HepG2 (cell line): ENCODE results near the gene KCNQ5. TPM values are rescaled to one million over a fixed set of nuclear protein-coding genes. Genes with fewer than 3 reads are reported as not detected.

Experiments used
- ATAC-seq: fragments of 200-7000 bp; cut with Tn5 transposase; 3 replicates; pipeline ENCODE4 v1.9.1; 2020; ENCODE audit warnings: mild to moderate bottlenecking, moderate library complexity
- BruUV-seq: library from RNA; stranded (reverse); fragments of 400-500 nt; replicated peaks from 2 replicates; lab custom pipeline; 2021; lab: Mats Ljungman, UMichigan
- CTCF ChIA-PET: fragments of 300-600 bp; formaldehyde crosslinking; extraction: SDS; loops from one replicate; lab custom pipeline; 2021; ENCODE audit warnings: low total read pairs, inconsistent platforms, low intra/inter-chr PET ratio; lab: Yijun Ruan, JAX
- POLR2A ChIA-PET: fragments of 350-600 bp; sonication (Branson Sonifier 250); formaldehyde crosslinking; loops from one replicate; lab custom pipeline; 2020; ENCODE audit warnings: antibody characterized with exemption, inconsistent platforms; lab: Yijun Ruan, JAX
- DNase-seq: peaks from one replicate; pipeline ENCODE4 v3.0.0-alpha.2; 2015; ENCODE audit warnings: low spot score
- FAIRE-seq: peaks from 3 replicates; lab custom pipeline; 2011; peaks lifted over from hg19 to GRCh38; lab: Jason Lieb, UNC
- H2AFZ ChIP-seq: one replicate; pipeline ENCODE4 v1.6.1; 2011; ENCODE audit warnings: low read length, inconsistent platforms
- H3K27ac ChIP-seq: fragments of 300-600 bp; 3 replicates; pipeline ENCODE4 v1.8.0; 2011; ENCODE audit warnings: mixed run types, mild to moderate bottlenecking, mixed read lengths, low read length, inconsistent platforms; ENCODE audit not compliant: insufficient read depth; ENCODE audit errors: extremely low read length
- H3K27me3 ChIP-seq, 2 experiments: fragments of 200-600 bp in 1 of 2; 2 replicates in 1 of 2; 3 replicates in 1 of 2; pipeline versions ENCODE4 v1.6.0 to v1.8.0; 2011; ENCODE audit warnings: low read length in 2 of 2, mild to moderate bottlenecking in 2 of 2, moderate library complexity in 2 of 2, inconsistent platforms in 1 of 2; ENCODE audit not compliant: insufficient read depth in 2 of 2, control insufficient read depth in 1 of 2
- H3K36me3 ChIP-seq, 2 experiments: fragments of 200-600 bp in 1 of 2; replicated peaks in 1 of 2; 2 replicates in 1 of 2; 3 replicates in 1 of 2; pipeline versions ENCODE4 v1.5.1 to v1.8.0; 2011; ENCODE audit warnings: low read length in 2 of 2, inconsistent platforms in 1 of 2; ENCODE audit not compliant: insufficient read depth in 2 of 2, control insufficient read depth in 1 of 2
- H3K4me1 ChIP-seq: 2 replicates; pipeline ENCODE4 v1.5.1; 2012; ENCODE audit warnings: low read length, inconsistent platforms; ENCODE audit not compliant: insufficient read depth
- H3K4me2 ChIP-seq: 2 replicates; pipeline ENCODE4 v1.6.0; 2011; ENCODE audit warnings: low read depth, low read length, inconsistent platforms
- H3K4me3 ChIP-seq, 3 experiments: fragments of 200-600 bp in 1 of 3; sonication (generic), shearing (Covaris generic) in 1 of 3; replicated peaks in 1 of 3; 2 replicates each; pipeline ENCODE4 v1.5.1; 2011 to 2016; ENCODE audit warnings: low read length in 3 of 3, inconsistent platforms in 2 of 3, low read depth in 2 of 3, mild to moderate bottlenecking in 2 of 3, control low read depth in 1 of 3, mixed read lengths in 1 of 3; ENCODE audit not compliant: insufficient read depth in 1 of 3
- H3K79me2 ChIP-seq: one replicate; pipeline ENCODE4 v1.6.1; 2011; ENCODE audit warnings: low read length, inconsistent platforms; ENCODE audit not compliant: insufficient read depth
- H3K9ac ChIP-seq: 2 replicates; pipeline ENCODE4 v1.6.0; 2011; ENCODE audit warnings: mild to moderate bottlenecking, low read depth, low read length, inconsistent platforms; ENCODE audit not compliant: insufficient read depth
- H3K9me3 ChIP-seq: 2 replicates; pipeline ENCODE4 v1.5.1; 2012; ENCODE audit warnings: mild to moderate bottlenecking, low read length
- H4K20me1 ChIP-seq: 2 replicates; pipeline ENCODE4 v1.6.0; 2011; ENCODE audit warnings: inconsistent platforms, mild to moderate bottlenecking, low read length, moderate library complexity; ENCODE audit not compliant: insufficient read depth
- ARID3A ChIP-seq: IDR thresholded peaks from 2 replicates; pipeline ENCODE4 v1.6.1; 2012; ENCODE audit warnings: low read depth, low read length, improper control_type of control experiment
- E2F5 ChIP-seq: sonication (generic); formaldehyde crosslinking; conservative IDR thresholded peaks from 2 replicates; pipeline ENCODE4 v1.4.0; 2020; ENCODE audit warnings: missing genetic modification reagents
- THYN1 ChIP-seq: sonication (generic); formaldehyde crosslinking; IDR thresholded peaks from 2 replicates; pipeline ENCODE4 v1.8.1; 2023; ENCODE audit warnings: low read depth, mild to moderate bottlenecking, moderate library complexity, missing genetic modification reagents, borderline replicate concordance
- ZFP37 ChIP-seq: sonication (generic); formaldehyde crosslinking; IDR thresholded peaks from 2 replicates; pipeline ENCODE4 v1.4.0; 2020; ENCODE audit warnings: missing genetic modification reagents, borderline replicate concordance
- ZNF121 ChIP-seq: sonication (generic); formaldehyde crosslinking; IDR thresholded peaks from 2 replicates; pipeline ENCODE4 v1.5.0; 2020; ENCODE audit warnings: mild to moderate bottlenecking, missing genetic modification reagents
- ZNF354B ChIP-seq: sonication (generic); formaldehyde crosslinking; IDR thresholded peaks from 2 replicates; pipeline ENCODE4 v1.8.0; 2022; ENCODE audit warnings: mild to moderate bottlenecking, missing genetic modification reagents
- ZNF501 ChIP-seq: sonication (generic); formaldehyde crosslinking; IDR thresholded peaks from 2 replicates; pipeline ENCODE4 v1.5.1; 2020; ENCODE audit warnings: mild to moderate bottlenecking, moderate library complexity, missing genetic modification reagents
- ZXDC ChIP-seq: sonication (generic); formaldehyde crosslinking; IDR thresholded peaks from 2 replicates; pipeline ENCODE4 v1.5.0; 2020; ENCODE audit warnings: mild to moderate bottlenecking, missing genetic modification reagents
- WGBS: methylation state at CpG from one replicate; pipeline ENCODE4 v1.1.6; 2017; ENCODE audit warnings: low lambda C conversion rate; 5-methylcytosine and 5-hydroxymethylcytosine counted together
- in situ Hi-C: cut with HindIII; loops from 2 replicates; pipeline ENCODE4 v1.10.0; 2017; ENCODE audit warnings: low pct_unique_long_range_greater_than_20kb; ENCODE audit not compliant: extremely low pct_ligation_motif_present
- intact Hi-C: fragments of 100-400 bp; cut with micrococcal nuclease; formaldehyde crosslinking; loops from one replicate; pipeline ENCODE4 v1.10.0; 2022; ENCODE audit not compliant: unreplicated experiment
- polyA plus RNA-seq, 8 experiments: library from polyadenylated mRNA; depleted of rRNA in 3 of 8; stranded (reverse) in 7 of 8; unstranded in 1 of 8; fragments of >200 nt; fragmentation: Illumina TruSeq in 4 of 8; extraction: Trizol in 4 of 8; gene quantifications; 2 replicates each; pipeline versions ENCODE4 v1.2.1 to v1.2.3, GENCODE V29; 2011 to 2016; ENCODE audit warnings: low read depth in 4 of 8, missing spikeins in 1 of 8, mixed read lengths in 1 of 8; ENCODE audit not compliant: insufficient read depth in 1 of 8
- total RNA-seq, 5 experiments: library from RNA; depleted of rRNA; stranded (reverse); fragments of >200 nt; fragmentation: Illumina TruSeq; extraction: Trizol; gene quantifications; 2 replicates each; pipeline ENCODE4 v1.2.3, GENCODE V29; 2016; ENCODE audit warnings: low read depth in 1 of 5

The KCNQ5 gene
- total and polyA plus RNA-seq, 2 of the 13 experiments (the other 11 are each of a cell fraction or from before 2014, with no cell fraction given): 0.04 TPM; not detected in 1

DNA sequence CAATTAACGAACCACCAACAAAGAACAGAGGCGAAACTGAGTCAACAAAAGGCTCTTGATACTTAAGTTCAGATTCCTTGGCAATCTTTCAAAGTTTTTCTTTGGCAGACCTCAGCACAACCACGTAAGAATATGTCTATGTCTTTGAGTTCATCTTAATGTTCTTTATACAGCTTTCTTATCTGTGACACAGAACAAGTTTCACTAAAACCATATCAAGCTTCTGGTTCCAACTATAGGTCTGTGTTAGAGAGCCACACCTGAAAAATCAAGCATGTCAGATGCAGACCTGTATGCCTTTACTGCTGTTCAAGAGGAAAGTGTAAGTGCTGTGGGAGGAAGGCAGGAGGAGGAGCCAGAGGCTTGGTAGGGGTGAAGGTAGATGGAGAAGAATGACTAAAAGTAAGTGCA lies 332.1 kb downstream of the KCNQ5 start:
- TF ChIP-seq ZFP37: no peak
- no peak for TF ChIP-seq THYN1
- no peak for TF ChIP-seq ARID3A
- no peak for TF ChIP-seq ZNF501
- no peak for TF ChIP-seq E2F5 (CRISPR knock-in tag)
- TF ChIP-seq ZNF121 (CRISPR knock-in tag): no peak
- ChIA-PET POLR2A (no interaction called here), CTCF (no interaction called here)
- in situ Hi-C loops: no loop called here
- ATAC-seq (no peak), DNase-seq (no peak), FAIRE-seq (no peak)
- no peak overlapping the region for H3K4me2 ChIP-seq
- no peaks in the 10 kb centered on the region for H3K36me3 ChIP-seq
- no peaks in the 10 kb centered on the region for H3K4me1 ChIP-seq
- H3K9me3 ChIP-seq: no peaks in the 10 kb centered on the region
- H3K9ac ChIP-seq: no peak overlapping the region
- intact Hi-C loops: no loop called here
- 8% methylated on average over 3 of the region's 3 CpGs for WGBS
- H3K27ac ChIP-seq: no peak overlapping the region
- H4K20me1 ChIP-seq: no peaks in the 10 kb centered on the region
- no peaks in the 10 kb centered on the region for H3K79me2 ChIP-seq
- no peak overlapping the region for H2AFZ ChIP-seq
- H3K4me3 ChIP-seq: no peak overlapping the region
- H3K27me3 ChIP-seq: no peaks in the 10 kb centered on the region
- no TSS peak for BruUV-seq

GRCh38 chr6:72954716-72955115 lies 332.9 kb downstream of the KCNQ5 start:
- no peak for FAIRE-seq
- Histone ChIP-seq H3K4me3 (no peak overlapping the region), H3K36me3 (no peaks in the 10 kb centered on the region), H3K79me2 (no peaks in the 10 kb centered on the region), H3K9me3 (no peaks in the 10 kb centered on the region), H3K27me3 (no peaks in the 10 kb centered on the region), H3K4me1 (no peaks in the 10 kb centered on the region), H3K27ac (no peak overlapping the region), H3K9ac (no peak overlapping the region), H3K4me2 (no peak overlapping the region), H4K20me1 (no peaks in the 10 kb centered on the region), H2AFZ (no peak overlapping the region)
- WGBS: 9% methylated on average over 4 of the region's 4 CpGs
- in situ Hi-C loops: no loop called here
- no peak for TF ChIP-seq ZXDC
- TF ChIP-seq ZNF354B (CRISPR knock-in tag): no peak
- ChIA-PET CTCF (no interaction called here), POLR2A (no interaction called here)
- no peak for ATAC-seq
- intact Hi-C loops: no loop called here
- BruUV-seq: no TSS peak
- DNase-seq: no peak
